Lower lobe of right lung (tissue), 2 donors: ENCODE data around the gene PDCD5. TPM values are rescaled to one million over a fixed set of nuclear protein-coding genes. Genes with fewer than 3 reads are reported as not detected.

Experiments
- ATAC-seq, 2 donors: fragments of 200-7000 bp; cut with Tn5 transposase; one replicate each; pipeline ENCODE4 v1.9.1; 2020 to 2022; ENCODE audit warnings: mild to moderate bottlenecking in 2 of 2, moderate library complexity in 2 of 2
- DNase-seq: peaks from one replicate; pipeline ENCODE4 v3.0.0-alpha.2; 2020
- H3K27ac ChIP-seq: fragments of 200-600 bp; one replicate; pipeline ENCODE4 v1.8.0; 2022
- H3K27me3 ChIP-seq: fragments of 200-600 bp; one replicate; pipeline ENCODE4 v1.8.0; 2022; ENCODE audit warnings: low read depth
- H3K36me3 ChIP-seq: fragments of 200-600 bp; one replicate; pipeline ENCODE4 v1.8.0; 2022; ENCODE audit warnings: mild to moderate bottlenecking
- H3K4me1 ChIP-seq: fragments of 200-600 bp; one replicate; pipeline ENCODE4 v1.8.0; 2022
- H3K4me3 ChIP-seq: fragments of 200-600 bp; one replicate; pipeline ENCODE4 v1.8.0; 2022; ENCODE audit warnings: mild to moderate bottlenecking
- H3K9me3 ChIP-seq: fragments of 200-600 bp; one replicate; pipeline ENCODE4 v1.8.0; 2022
- CTCF ChIP-seq: fragments of 200-600 bp; IDR thresholded peaks from one replicate; pipeline ENCODE4 v1.8.0; 2022; ENCODE audit warnings: antibody characterized with exemption, mild to moderate bottlenecking
- intact Hi-C: fragments of 100-400 bp; cut with DNase I; formaldehyde crosslinking; loops from one replicate; pipeline ENCODE4 v1.11.0; 2022
- total RNA-seq: library from RNA; stranded (reverse); fragmentation: NEBNext Ultra II Directional; extraction: Animal tissue kit (Norgen Biotek cat#: 25700); gene quantifications from one replicate; pipeline ENCODE4 v1.2.1, GENCODE V29; 2021
- donor health status: DM: no; HTN: yes; CAD: no; lungs with severe emphysema.

PDCD5 gene
- total RNA-seq, 1 donor from 2014 or later, result 50.0 TPM

- TF ChIP-seq CTCF, result no peak
- DNase-seq, result no peak
- Histone ChIP-seq H3K4me3 (no peak overlapping the region), H3K9me3 (no peaks in the 10 kb centered on the region), H3K27ac (no peak overlapping the region), H3K27me3 (no peaks in the 10 kb centered on the region), H3K4me1 (no peaks in the 10 kb centered on the region), H3K36me3 (peaks cover 74% of the 10 kb centered on the region)
- no peak for ATAC-seq
- intact Hi-C loops, result no loop called here
Observed at GRCh38 chr19:32595491-32595890, 14.5 kb downstream of the PDCD5 start.

GRCh38 chr19:32598022-32598421 lies 17.0 kb downstream of the PDCD5 start:
- no peak for TF ChIP-seq CTCF
- no peak for ATAC-seq
- peaks cover 99% of the 10 kb centered on the region for H3K36me3 ChIP-seq
- no peak overlapping the region for H3K4me3 ChIP-seq
- H3K27ac ChIP-seq, result no peak overlapping the region
- intact Hi-C loops, result no loop called here
- no peaks in the 10 kb centered on the region for H3K27me3 ChIP-seq
- DNase-seq, result no peak
- no peaks in the 10 kb centered on the region for H3K9me3 ChIP-seq
- H3K4me1 ChIP-seq, result no peaks in the 10 kb centered on the region

GRCh38 chr19:32599258-32599657 lies 18.3 kb downstream of the PDCD5 start:
- Histone ChIP-seq H3K4me1 (no peaks in the 10 kb centered on the region), H3K27ac (no peak overlapping the region), H3K36me3 (peaks cover 99% of the 10 kb centered on the region), H3K9me3 (no peaks in the 10 kb centered on the region), H3K27me3 (no peaks in the 10 kb centered on the region), H3K4me3 (no peak overlapping the region)
- intact Hi-C loops, result no loop called here
- TF ChIP-seq CTCF, result no peak
- DNase-seq (no peak), ATAC-seq (no peak)

GRCh38 chr19:32599736-32600157 lies 18.8 kb downstream of the PDCD5 start:
- Histone ChIP-seq H3K4me3 (no peak overlapping the region), H3K9me3 (no peaks in the 10 kb centered on the region), H3K36me3 (peaks cover 99% of the 10 kb centered on the region), H3K27ac (no peak overlapping the region), H3K27me3 (no peaks in the 10 kb centered on the region), H3K4me1 (no peaks in the 10 kb centered on the region)
- intact Hi-C loops, result no loop called here
- DNase-seq (no peak), ATAC-seq (peak; percentile 58 to 64)
- peak; percentile 78 for TF ChIP-seq CTCF

GRCh38 chr19:32603961-32604360 lies 23.0 kb downstream of the PDCD5 start:
- no peak for TF ChIP-seq CTCF
- H3K36me3 ChIP-seq, result peaks cover 93% of the 10 kb centered on the region

DNA sequence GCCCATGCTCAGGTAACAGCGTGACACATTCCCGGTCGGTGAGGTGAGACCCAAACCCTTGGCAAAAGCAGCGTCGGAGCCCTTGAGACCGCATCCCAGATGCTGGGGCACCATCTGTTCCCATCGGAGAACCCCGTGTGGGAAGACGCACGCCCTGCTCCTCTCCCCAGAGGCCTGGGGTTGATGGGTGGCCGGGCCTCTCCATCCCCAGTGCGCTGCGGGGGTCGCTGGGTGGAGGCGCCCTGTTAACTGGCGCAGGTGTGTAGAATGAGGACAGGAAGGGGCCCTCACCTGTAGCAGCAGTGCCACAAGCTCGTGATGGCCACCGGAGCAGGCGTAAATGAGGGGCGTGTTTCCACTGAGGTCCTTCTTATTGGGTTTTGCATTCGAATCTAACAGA lies 24.6 kb downstream of the PDCD5 start:
- intact Hi-C loops, result no loop called here
- Histone ChIP-seq H3K4me3 (no peak overlapping the region), H3K27me3 (no peaks in the 10 kb centered on the region), H3K9me3 (no peaks in the 10 kb centered on the region), H3K36me3 (peaks cover 90% of the 10 kb centered on the region), H3K4me1 (no peaks in the 10 kb centered on the region), H3K27ac (no peak overlapping the region)
- no peak for DNase-seq
- no peak for TF ChIP-seq CTCF
- ATAC-seq, result no peak

More at GRCh38 chr19:32603961-32604360, 23.0 kb downstream of the PDCD5 start:
- Histone ChIP-seq H3K4me1 (no peaks in the 10 kb centered on the region), H3K27me3 (no peaks in the 10 kb centered on the region), H3K9me3 (no peaks in the 10 kb centered on the region), H3K27ac (no peak overlapping the region), H3K4me3 (no peak overlapping the region)
- DNase-seq (no peak), ATAC-seq (no peak)
- intact Hi-C loops, result no loop called here
